Gastroesophageal sphincter (tissue), 2 donors: ENCODE measurements around the gene BANP.
"Not testable (repeated sequence)": the region's sequence is repeated elsewhere in the genome, so short reads cannot be mapped to it uniquely, and the experiment has no call there.

ENCODE experiments used
- EP300 ChIP-seq: sonication (generic); formaldehyde crosslinking; IDR thresholded peaks from one replicate; pipeline ENCODE4 v1.6.1; 2017; ENCODE audit warnings: antibody characterized with exemption, mild to moderate bottlenecking
- POLR2A ChIP-seq, 2 donors: fragments of 450-650 bp; IDR thresholded peaks; one replicate each; pipeline ENCODE4 v1.6.1; 2017; ENCODE audit warnings: antibody characterized with exemption in 2 of 2, mild to moderate bottlenecking in 2 of 2, moderate library complexity in 1 of 2

DNA sequence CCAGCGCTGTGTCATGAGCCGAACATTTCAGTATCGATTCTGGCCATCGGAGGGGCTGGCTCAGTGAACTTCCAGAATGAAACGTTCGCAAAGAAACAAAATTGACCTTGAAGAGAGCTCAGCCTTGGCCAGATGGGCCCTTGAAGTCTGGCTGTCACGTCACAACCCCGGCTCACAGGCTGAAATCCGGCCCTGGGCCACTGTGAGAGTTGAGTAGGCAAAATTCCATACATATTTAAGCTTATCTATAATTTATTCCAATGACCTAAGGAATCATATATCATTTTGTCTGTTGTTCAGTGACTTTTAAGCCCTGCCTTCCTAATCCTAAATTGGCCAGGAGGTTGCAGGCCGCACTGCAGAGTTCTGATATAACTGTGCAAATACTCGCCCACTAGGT is 170.2 kb downstream of the BANP start:
- TF ChIP-seq POLR2A (IDR thresholded peaks at IDR 0.05); EP300: not testable (repeated sequence)
